Retinal pigment epithelial cell (primary cell): ENCODE data around the gene CHAC2.

Experiments
- DNase-seq: peaks from one replicate; pipeline ENCODE4 v3.0.0-alpha.2; 2010; ENCODE audit warnings: low read depth
- H3K4me3 ChIP-seq: 2 replicates; pipeline ENCODE4 v1.5.1; 2011; ENCODE audit warnings: mild to moderate bottlenecking, low read length, control low read depth, moderate library complexity
- TF ChIP-seq, protein P1 (sequence below): conservative IDR thresholded peaks from 2 replicates; pipeline ENCODE4 v1.5.1; 2011; ENCODE audit warnings: low read depth, low read length, control low read depth, inconsistent platforms

Gene CHAC2

DNA sequence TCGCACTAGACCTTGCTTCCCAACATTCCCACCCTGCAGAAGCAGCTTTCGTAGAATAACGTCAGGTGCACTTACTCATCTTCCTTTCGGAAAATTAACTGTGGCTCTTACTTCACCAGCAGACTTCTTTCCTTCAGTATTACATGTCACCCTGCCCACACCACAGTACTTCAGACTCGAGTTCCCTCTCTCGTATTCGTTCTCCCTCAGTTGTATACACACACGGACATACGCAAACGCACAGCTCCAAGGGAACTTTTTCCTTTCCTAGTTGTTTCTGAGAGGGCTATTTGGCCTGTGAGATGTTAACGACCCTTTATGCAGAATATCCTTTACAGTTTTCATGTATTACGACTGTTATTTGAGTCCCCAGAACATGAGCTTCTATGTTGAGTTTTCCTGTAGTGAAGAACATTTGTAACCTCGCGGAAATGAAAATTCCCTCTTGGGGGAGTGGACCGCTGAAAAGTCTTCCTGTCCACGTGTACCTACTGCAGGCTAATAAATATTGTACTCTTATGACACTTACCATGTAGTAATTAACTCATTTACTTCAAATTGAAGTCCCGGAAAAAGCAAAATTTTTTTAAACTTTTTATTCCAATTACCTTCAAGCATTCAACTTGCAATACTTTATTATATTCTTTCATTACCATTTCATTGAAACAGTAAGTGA, 20.1 kb downstream of the CHAC2 start:
- DNase-seq: no peak
- TF ChIP-seq, protein P1, sequence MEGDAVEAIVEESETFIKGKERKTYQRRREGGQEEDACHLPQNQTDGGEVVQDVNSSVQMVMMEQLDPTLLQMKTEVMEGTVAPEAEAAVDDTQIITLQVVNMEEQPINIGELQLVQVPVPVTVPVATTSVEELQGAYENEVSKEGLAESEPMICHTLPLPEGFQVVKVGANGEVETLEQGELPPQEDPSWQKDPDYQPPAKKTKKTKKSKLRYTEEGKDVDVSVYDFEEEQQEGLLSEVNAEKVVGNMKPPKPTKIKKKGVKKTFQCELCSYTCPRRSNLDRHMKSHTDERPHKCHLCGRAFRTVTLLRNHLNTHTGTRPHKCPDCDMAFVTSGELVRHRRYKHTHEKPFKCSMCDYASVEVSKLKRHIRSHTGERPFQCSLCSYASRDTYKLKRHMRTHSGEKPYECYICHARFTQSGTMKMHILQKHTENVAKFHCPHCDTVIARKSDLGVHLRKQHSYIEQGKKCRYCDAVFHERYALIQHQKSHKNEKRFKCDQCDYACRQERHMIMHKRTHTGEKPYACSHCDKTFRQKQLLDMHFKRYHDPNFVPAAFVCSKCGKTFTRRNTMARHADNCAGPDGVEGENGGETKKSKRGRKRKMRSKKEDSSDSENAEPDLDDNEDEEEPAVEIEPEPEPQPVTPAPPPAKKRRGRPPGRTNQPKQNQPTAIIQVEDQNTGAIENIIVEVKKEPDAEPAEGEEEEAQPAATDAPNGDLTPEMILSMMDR: no peak
- peak overlapping the region; percentile 96 for H3K4me3 ChIP-seq

DNA sequence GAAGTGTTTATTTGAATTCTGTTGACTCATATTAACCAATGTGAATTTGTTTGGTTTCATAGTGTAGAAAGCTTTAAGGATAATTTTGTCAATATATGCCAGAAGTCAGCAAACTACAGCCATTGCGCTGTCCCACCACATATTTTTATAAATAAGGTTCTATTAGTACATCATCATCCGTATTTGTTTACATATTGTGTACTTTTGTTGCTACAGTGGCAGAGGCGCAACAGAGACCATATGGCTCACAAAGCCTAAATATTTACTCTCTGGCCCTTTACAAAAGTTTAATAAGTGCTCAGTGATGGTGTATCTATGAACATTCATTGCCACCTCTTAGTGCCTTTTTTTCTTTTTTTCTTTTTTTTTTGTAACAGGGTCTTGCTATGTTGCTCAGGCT, 25.7 kb downstream of the CHAC2 start:
- H3K4me3 ChIP-seq: no peak overlapping the region
- no peak for DNase-seq
- TF ChIP-seq, protein P1: no peak

DNA sequence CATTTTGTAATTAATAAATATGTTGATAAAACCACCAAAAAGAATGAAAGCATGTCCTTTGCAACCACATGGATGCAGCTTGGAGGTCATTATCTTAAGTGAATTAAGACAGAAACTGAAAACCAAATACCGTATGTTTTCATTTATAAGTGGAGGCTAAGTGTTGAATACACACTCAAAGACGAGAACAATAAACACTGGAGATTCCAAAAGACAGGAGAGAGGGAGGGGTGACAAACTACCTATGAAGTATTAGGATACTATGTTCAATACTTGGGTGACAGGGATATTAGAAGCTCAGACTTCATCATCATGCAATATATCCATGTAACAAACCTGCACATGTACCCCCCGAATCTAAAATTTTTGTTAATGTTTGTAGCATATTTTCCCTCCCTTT, 26.2 kb downstream of the CHAC2 start:
- TF ChIP-seq, protein P1: no peak
- no peak overlapping the region for H3K4me3 ChIP-seq
- no peak for DNase-seq

DNA sequence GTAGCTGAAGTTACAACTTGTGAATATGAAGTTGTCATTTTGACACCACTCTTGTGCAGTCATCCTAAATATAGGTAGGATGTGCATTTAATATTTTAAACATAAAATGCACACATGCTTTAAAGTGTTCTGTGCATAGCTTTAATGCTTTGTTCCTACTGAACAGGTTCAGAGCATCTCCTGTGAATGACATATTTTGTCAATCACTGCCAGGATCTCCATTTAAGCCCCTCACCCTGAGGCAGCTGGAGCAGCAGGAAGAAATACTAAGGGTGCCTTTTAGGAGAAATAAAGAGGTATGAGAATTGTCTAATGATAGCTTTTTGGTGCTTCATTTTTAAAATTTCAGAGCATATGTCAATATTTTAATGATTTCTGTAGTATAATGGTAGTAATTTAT, 33.9 kb downstream of the CHAC2 start:
- DNase-seq: no peak
- no peak overlapping the region for H3K4me3 ChIP-seq
- TF ChIP-seq, protein P1: no peak

DNA sequence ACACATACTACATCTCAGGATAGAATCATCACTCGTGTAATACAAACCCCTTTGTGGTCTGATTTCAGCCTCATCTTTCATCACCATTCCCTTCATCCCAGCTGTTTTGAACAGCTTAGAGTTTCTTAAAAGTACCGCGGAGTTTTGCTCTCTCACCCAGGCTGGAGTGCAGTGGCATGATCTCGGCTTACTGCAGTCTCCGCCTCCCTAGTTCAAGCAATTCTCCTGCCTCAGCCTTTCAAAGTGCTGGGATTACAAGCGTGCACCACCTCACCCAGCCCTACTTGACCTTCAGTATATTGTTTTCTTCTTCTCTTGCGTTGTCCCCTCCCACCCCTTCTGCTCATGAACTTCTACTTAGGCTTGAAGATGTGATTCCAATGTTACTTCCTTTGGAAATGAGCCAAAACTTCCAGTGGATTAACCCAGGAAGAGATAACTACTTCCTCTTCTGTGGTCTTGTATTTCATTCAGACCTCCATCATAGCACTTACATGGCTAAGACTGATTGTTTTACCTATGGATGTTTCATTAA, 35.1 kb downstream of the CHAC2 start:
- TF ChIP-seq, protein P1: no peak
- no peak for DNase-seq
- H3K4me3 ChIP-seq: no peak overlapping the region

DNA sequence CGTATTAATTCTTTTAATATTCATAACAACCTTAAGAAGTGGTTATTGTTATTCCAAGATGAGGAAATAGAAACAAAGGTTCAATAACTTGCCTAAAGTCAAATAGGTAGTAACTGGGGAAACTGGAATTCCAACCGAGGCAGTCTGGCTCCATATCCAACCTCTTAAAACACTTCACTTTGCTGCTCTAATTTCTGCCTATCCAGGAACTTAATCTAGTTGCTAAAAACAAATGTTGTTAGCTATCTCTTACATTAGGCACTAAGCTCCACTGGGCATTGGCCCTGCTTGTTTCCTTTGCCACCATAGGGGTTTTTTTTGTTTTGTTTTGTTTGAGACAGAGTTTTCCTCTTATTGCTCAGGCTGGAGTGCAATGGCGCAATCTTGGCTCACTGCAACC, 44.0 kb downstream of the CHAC2 start:
- DNase-seq: no peak
- no peak overlapping the region for H3K4me3 ChIP-seq
- TF ChIP-seq, protein P1: no peak

DNA sequence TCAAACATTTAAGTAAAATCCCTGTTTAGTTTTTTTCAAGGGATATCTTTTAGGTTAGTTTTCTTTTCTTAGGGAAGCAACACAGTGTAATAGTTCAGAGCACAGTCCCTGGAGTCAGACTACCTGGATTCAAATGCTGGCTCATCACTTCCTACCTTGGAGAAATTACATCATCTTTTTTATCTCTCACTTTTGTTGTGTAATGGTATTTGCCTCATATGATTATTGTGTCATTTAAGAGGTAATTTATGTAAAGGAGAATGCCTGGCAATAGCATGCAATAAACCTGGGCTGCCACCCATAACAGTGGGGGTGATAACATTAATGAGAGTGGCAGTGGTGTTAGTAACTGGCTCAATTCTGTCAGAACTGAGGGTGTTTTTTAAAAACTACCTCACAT, 45.5 kb downstream of the CHAC2 start:
- TF ChIP-seq, protein P1: no peak
- no peak overlapping the region for H3K4me3 ChIP-seq
- no peak for DNase-seq
